ENCODE data around the gene LIPF.
A peak's percentile ranks its signal among the peaks of the same experiment; 100 is the strongest.
"Not testable (repeated sequence)": the region's sequence is repeated elsewhere in the genome, so short reads cannot be mapped to it uniquely, and the experiment has no call there.

LIPF gene, protein sequence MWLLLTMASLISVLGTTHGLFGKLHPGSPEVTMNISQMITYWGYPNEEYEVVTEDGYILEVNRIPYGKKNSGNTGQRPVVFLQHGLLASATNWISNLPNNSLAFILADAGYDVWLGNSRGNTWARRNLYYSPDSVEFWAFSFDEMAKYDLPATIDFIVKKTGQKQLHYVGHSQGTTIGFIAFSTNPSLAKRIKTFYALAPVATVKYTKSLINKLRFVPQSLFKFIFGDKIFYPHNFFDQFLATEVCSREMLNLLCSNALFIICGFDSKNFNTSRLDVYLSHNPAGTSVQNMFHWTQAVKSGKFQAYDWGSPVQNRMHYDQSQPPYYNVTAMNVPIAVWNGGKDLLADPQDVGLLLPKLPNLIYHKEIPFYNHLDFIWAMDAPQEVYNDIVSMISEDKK

DNA sequence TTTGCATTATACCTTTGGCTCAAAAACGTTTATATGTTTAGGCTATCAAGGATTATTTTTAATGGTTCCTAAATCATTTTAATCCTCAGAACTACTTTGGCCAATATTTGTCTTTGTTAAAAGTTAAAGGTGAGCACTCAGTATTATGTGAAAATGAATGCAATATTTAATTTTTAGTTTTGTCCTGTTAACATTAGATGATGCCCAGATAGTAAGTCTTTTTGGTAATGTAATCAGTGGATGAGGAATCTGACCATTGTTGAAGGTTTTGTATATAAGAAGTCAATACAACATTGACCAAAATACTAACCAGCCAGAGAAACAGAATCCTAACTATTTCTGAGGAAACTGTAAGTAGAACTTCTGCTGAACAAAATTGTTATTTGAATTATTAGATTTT lies at the start of gene LIPF:
Gene LIPF (plus strand): TSS at position 301 of the 400 bp plus-strand sequence. CDS start 2,856 bp downstream, outside the sequence.
- DNase-seq = no peak

DNA sequence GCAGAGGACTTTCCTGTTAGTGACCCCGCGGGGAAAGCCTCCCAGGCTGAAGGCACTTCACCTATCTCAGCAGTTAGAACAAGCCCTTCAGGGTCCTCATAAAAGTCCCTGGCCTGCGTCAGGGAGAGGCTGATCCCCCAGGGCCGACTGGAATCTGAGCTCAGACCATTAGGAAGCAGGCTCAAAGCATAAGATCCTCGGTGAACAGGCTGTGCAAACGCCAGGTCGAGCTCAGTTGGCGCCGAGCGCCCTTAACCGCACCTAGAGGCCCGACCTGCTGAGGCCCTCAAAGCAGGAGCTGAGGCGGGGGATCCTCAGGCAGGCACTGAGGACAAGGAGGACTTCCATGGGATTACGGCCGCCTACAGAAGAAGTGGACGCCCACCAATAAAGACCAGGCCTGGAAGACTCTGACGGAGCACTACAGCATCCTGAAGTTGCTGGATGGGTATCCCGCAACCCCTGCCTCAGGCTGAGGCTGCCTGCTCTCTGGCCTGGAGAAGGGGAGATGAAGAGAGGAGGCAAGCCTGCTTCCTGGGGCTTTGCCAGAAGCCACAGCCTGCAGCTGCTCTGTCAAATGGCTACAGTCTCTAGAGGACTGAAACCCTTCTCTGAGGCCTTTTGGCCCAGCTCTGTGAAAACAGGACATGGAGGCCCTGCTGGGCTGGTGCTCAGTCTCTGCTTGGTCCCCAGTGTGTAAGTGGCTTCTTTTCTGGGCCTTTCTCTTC lies 47.8 kb upstream of the LIPF start:
- no peak for DNase-seq

DNA sequence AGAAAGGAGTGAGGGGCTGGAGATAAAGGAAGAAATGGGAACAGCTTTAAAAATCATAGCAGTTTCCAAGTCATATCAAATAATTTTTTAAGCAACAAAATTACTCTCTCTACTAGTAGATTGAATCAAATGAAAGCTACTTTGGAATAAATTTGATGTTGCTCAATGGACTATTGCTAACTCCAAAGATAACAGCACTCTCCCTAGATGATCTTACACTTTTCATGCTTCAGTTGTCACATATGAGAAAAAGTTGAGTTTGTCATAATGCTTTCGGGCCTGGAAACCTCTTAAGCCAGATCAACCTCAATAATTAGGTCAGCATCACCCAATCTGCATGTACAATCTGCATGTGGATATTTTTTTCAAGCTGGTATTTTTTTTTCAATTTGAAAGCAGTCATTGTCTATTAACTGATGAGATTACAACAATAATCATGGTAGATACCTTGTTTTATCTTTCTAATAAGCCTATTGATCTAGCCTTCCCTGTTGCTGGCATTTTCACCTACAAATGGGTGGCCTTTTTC lies 46.4 kb upstream of the LIPF start:
- DNase-seq = peak; percentile 8

DNA sequence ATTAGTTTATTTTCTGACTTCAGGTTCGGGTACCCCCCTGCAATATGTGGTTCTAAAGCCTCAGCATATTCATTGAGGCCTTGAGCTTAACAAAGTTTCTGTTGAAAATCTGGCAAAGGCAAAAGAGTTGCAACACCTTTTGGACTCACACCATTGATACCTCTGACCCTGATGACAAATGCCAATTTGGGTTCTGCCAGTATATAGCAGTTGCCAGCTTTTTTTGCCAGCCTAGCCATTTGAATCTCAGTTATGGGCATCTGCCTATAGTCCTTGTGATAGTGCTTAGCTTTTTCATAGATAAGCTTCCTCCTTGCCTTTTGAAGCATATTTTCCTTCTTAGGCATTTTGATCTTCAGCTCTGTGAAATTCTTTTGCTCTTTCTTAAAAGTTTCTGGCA lies 45.7 kb upstream of the LIPF start:
- no peak for DNase-seq

DNA sequence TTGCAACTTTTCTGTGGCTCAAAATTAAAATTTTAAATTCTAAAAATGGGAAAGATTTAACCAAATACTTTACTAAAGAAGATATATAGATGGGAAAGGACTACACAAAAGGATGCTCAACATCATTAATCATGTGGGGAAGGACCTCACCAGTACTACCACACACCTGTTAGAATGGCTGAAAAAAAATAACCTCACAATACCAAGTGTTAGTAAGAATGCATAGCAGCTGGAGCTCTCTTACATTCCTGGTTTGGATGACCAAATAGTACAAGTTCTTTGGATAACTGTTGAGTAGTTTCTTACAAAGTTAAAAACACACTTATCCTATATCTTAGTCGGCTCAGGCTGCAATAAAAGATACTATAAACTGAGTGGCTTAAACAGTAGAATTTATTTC lies 43.8 kb upstream of the LIPF start:
- DNase-seq = no peak

DNA sequence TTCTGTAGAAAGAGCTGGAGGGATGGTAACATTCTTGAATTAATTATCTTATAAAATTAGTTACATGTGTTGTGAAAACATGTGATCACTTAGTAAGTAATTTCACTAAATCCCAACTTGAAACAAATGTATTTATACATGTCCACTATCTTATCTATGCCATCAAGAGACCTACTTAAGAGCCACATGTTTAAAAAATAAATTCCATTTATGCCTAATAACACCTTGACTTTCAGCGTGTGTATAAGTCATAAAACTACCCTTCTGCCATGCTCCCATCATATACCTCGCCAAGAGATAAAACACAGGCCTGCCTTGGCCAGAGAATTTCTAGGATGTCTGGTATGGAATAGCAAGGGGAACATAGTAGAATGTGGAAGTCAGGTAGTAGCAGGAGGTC lies 40.4 kb upstream of the LIPF start:
- no peak for DNase-seq

DNA sequence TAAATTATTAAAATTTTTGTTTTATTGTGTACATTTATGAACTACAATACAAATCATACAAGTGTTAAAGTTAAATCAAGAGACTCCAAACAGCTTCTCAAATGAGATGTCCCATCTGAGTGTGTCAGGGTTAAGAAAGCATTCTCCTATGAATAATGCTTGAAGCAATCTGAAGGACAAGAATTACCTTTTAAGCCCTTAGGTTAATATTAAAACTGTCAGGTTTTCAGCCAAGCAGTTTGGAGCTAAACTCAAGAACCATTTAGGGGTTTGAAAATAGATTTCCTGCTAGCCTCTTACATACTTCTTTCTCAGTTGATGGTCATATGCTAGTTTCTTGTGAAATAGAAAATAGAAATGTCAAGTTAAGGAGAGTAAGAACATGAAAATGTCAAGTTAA lies 39.4 kb upstream of the LIPF start:
- DNase-seq = no peak

DNA sequence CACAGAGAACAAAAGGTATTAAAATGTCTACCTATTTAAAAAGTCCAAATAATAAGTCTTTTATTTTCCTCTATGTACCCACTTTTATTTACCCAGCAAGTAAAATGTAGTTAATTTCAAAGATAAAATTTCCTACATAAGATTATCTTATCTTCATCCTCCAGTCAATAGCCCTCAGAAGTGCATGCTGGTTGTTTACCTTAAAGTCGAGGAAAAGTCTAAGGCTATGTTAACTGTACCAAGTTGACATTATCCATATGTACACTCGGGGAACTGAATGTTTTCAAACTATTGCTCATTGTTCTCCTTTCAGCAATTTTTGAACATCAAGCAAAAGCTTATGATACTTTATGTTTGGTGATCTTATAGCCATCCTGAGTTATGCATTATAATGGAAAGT lies 24.1 kb upstream of the LIPF start:
- no peak for DNase-seq

DNA sequence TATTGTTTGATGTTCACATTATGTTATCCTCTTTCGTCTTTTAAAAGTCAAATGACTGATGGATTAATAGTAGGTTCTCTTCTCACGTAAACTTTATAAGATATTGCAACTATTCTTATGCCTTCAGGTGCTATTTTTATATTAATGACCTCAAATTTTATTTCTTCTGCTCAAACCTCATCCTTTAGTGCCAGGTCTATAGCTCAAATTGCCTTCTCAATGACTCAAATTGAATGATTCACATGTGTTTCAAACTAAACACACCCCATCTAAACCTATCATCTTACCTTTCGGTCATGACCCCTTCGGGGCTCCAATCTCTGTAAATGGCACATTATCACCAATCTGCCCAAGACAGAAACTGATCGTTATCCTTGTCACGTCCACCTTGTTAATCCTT lies 22.0 kb upstream of the LIPF start:
- no peak for DNase-seq

DNA sequence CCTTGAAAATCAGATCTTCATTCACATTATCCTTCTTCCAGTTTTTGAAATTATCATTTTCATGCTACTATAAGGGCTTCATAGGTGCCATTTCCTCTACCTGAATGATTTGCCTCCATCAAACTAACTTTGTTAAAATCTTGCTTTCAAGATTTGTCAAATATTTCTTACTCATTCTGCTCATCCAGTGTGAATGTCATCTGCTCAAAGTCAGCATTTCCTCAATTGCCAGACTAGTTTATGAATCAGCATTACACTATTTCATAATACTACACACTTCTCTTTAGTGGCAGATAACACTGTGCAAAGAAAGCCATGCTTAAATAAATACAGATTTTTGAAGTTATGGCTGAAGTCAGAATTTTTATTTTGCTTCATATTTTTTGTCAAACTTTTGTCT lies 21.3 kb upstream of the LIPF start:
- DNase-seq = no peak

DNA sequence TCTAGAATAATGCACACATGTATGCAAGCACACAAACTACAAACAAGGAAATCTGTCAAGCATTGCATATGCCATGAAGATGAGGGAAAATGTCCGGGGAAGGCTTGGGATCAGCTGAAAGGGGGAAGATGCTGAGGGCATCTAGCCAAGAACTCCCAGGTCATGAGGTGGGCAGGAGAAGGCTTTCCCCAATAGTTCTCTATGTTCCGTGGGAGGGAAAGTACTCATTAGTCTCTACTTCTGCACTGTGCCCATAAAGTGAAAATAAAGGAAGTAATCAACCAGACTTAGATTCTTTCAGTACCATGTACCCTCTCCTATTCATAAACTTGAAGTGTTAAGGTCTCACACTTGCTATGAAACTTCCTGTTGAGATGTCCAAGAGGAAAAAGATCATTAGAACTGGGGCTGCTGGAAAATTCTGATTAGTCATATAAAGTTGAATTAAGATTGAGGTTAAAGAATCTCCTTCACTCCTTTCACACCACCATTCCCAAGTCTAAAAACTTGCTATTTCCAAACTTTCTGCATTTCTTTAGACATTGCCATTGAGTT lies 17.1 kb upstream of the LIPF start:
- DNase-seq = no peak

DNA sequence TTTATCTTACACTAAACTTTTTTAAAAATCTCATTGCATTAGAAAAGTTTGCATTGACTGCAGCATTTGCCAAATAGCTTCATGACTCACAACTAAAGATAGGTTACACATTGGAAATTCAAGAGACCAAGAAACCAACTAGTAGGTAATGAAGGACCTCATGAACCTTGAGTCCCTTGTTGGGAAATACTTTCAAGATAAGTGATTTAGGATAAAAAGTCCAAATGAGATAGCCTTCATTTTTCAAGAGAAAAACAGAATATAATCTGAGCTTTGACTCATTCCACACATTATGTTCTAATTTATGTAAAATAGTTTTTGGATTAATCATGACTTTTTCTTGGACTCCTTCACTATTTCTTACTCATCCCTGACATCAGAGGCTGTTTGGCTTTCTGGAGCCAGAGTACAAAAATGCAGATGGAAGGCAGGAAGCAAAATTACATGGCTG lies 13.1 kb upstream of the LIPF start:
- DNase-seq = peak; percentile 28

DNA sequence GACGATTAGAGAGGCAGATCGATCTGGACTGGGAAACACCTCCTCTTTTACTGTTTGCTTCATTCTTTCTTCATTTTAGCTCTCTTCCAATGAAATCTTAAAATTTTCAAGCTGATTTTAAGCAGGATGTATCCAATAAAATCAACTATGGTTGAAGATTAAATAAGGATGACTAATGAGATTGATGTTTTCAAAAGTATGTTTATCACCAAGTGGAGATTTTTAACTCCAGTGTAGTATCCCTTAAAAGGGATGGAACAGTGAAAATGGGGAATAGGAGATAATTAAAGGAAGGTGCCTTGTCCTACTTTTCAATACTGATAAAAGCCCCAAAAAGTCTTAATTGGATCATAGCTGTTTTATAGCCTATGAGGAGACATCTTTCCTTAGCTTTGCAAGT lies 11.6 kb upstream of the LIPF start:
- DNase-seq = no peak

DNA sequence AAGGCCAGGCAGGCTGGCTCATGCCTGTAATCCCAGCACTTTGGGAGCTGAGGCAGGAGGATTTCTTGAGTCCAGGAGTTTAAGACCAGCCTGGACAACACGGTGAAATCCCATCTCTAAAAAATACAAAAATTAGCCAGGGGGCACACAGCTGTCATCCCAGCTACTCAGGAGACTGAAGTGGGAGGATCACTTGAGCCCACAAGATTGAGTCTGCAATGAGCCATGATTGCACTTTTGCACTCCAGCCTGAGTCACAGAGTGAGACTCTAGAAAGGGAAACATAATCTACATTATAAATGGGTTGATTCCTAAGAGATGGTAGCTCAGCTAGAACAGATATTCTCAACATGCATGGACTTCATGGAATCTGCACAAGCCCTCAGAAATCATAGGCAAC lies 6.3 kb upstream of the LIPF start:
- no peak for DNase-seq

DNA sequence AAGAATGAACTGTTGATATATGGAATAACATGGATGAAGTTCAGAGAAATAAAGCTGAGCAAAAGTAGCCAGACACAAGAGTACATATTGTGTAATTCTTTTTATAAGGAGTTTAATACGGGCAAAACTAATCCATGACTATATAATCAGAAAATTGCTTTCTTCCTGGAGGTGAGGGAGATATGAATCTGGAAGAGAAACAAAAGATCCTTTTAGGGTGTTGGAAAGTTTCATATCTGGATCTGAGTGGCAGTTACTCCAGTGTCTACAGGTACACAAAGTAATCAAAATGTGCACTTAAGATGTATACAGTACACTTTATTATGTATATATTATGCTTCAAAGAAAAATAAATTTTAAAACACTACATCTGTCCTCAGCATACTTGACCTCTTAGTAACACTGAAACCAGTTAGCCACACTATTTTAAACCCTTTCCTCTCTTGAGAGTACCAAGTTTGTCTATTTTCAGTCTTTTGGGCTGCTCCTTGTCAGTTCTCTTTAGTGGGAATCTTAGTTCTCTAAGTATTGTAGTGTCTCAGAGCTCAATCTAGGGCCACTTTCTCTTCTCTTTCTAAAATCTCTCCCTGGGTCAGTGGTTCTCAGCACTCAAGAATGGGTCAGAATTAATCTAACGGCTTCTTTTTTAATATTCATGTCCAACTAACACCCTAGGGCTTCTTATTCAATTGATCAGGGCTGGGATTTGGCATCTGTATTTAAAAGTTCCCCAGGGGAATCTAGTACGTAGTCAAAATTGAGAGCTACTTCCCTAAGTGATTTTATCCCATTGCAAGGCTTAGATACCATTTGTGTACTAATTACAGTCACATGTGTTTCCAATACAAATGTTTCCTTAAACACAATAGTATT lies 4.3 kb upstream of the LIPF start:
- peak; percentile 3 for DNase-seq

DNA sequence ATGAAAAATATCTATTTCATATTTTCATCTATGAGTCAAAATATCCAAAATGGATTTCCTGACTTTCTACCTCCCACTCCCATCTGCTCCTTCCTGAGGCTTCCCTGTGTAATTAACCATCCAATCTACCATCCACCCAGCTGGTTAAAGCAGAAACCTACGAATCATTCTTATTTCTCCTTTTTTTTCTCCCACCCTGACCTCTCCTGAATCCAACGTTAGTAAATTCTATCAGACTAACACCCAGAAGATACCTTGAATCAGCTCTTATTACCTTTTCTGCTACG lies 3.7 kb upstream of the LIPF start:
- DNase-seq = no peak

DNA sequence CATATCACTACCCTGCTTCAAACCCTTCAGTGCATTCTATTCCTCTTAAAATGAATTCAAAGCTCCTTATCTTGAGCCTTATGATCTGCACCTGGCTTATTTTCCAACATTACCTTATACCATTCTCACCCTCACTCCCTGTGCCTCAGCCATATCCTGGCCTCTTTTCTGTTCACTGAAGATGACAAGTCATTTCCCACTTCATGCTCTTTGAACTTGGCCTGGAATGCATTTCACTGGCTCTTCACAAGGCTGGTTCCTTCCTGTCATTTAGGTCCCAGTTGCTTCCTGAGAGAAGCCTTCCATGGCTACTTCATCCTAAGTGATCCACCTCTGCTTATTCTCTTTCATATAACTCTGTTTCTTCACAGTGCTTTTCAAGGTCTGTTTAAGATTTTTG lies 3.2 kb upstream of the LIPF start:
- no peak for DNase-seq

DNA sequence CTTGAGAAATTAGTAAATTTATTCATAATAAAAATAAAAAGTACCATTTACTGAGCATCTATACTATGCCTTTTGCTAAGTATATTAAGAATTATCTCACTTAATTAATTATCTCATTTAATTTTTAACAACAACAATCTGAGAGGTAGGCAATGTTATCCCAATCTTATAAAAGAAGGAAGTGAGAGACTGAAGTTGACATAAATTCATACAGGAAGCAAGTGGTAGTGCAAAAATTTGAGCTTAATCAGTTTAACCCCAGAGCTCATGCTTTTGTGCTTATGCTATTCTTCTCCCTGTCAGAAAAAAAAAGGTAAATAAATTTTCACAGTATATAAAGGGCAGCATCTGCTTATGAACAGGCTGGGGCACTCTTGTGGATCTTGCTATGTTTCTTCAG lies 2.7 kb upstream of the LIPF start:
- DNase-seq = no peak

DNA sequence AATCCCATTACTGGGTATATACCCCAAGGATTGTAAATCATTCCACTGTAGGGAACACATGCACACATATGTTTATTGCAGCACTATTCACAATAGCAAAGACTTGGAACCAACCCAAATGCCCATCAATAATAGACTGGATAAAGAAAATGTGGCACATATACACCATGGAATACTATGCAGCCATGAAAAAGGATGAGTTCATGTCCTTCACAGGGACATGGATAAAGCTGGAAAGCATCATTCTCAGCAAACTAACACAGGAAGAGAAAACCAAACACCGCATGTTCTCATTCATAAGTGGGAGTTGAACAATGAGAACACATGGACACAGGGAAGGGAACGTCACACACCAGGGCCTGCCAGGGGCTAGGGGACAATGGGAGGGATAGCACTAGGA lies 1.1 kb upstream of the LIPF start:
- DNase-seq = not testable (repeated sequence)

DNA sequence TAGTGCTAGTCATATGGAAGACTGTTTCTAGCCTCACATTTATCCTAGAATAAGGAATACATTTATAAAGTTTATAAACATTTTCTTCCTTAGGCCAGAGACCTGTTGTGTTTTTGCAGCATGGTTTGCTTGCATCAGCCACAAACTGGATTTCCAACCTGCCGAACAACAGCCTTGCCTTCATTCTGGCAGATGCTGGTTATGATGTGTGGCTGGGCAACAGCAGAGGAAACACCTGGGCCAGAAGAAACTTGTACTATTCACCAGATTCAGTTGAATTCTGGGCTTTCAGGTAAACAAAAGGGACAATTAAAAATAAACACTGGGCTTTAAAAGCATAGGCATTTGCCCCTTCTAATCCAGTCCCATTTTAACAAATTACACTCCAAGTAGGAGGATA lies 4.2 kb downstream of the LIPF start:
- no peak for DNase-seq

DNA sequence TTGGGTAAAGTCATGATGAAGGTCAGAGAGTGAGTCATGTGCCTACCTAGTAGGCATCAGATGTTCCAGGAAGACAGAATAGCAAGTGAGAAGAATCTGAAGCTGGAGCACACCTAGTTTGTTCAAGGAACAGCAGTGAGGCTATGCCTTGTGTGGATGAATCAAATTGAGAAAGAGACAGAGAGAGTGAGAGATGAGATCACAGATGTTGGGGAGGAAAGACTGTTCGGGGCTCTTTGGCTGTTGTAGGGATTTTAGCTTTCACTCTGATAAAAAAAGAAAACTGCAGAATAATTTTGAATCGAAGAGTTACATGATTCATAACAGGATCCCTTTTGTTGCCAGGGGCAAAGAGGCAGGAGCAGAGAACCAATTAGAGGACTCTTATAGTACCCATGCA lies 6.3 kb downstream of the LIPF start:
- DNase-seq = no peak

DNA sequence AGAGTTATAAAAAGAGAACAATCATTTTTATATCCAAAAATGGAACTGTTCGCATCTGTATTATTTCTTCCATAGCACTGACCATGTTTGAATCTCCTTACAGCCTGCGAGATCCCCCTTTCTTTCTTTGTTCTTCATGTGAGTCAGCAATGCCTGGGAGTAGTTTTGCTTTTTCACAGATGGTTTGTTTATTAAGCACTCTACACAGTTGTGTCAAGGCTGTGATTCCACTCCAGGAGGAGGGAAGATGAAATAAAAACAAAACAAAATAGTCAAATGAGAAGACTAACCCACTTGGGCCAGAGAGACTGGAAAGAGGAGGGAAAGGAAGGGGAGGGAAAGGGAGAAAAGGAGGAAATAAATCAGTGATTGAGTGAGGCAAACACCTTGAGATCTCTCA lies 7.8 kb downstream of the LIPF start:
- DNase-seq = no peak
